ENCODE data around the gene ECE2.

ECE2 gene

GRCh38 chr3:184332370-184333090 lies 56.7 kb downstream of the ECE2 start:
- Histone ChIP-seq H3K36me3 (ENCODE audit: insufficient read depth) (peaks cover 33% of the 10 kb centered on the region; the same call in 1 of the 2 replicates), H3K27ac (peak overlapping the region; percentile 17; the same call in 1 of the 2 replicates), H3K4me3 (IDR thresholded peaks at IDR 0.05; ENCODE audit: insufficient read depth, low read depth, low read length) (no peak overlapping the region), H3K4me1 (ENCODE audit: low read depth, poor library complexity, severe bottlenecking) (peaks cover 3% of the 10 kb centered on the region), H3K27me3 (ENCODE audit: insufficient read depth, low read depth) (no peaks in the 10 kb centered on the region), H2AFZ (ENCODE audit: low read depth) (no peak overlapping the region), H3K4me2 (no peak overlapping the region), H4K20me1 (ENCODE audit: insufficient read depth) (peaks cover 3% of the 10 kb centered on the region; the same call in 1 of the 2 replicates), H3K79me2 (ENCODE audit: insufficient read depth, low read depth) (peaks cover 12% of the 10 kb centered on the region; the same call in 1 of the 2 replicates), H3K9ac (no peak overlapping the region)
- no peak for TF ChIP-seq CTCF (conservative IDR thresholded peaks at IDR 0.05; ENCODE audit: low read depth, low read length)

DNA sequence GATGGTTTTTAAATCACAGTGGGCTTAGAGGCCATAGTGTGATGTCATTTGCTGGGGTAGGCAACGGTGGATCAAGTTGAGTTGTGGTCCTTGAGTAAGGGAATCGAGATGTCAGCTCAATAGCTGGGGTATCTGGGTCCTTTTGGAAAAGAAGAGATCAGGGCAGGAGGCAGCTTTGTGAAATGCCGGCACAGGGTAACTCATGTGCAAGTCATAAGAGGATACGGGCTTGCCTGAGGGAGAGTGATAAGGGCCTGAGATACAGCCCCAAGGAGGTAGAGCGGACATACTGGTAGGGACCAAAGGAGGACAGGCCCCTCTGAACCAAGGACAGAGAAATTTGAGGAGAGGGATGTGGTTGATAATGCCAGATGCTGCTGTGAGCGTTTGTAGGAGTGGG lies 57.4 kb downstream of the ECE2 start:
- Histone ChIP-seq H3K9ac (no peak overlapping the region), H3K36me3 (ENCODE audit: insufficient read depth) (peaks cover 29% of the 10 kb centered on the region; the same call in 1 of the 2 replicates), H4K20me1 (ENCODE audit: insufficient read depth) (peaks cover 3% of the 10 kb centered on the region; the same call in 1 of the 2 replicates), H3K27me3 (ENCODE audit: insufficient read depth, low read depth) (no peaks in the 10 kb centered on the region), H3K4me1 (ENCODE audit: low read depth, poor library complexity, severe bottlenecking) (peaks cover 3% of the 10 kb centered on the region), H3K4me2 (no peak overlapping the region), H3K4me3 (IDR thresholded peaks at IDR 0.05; ENCODE audit: insufficient read depth, low read depth, low read length) (no peak overlapping the region), H3K79me2 (ENCODE audit: insufficient read depth, low read depth) (peaks cover 12% of the 10 kb centered on the region; the same call in 1 of the 2 replicates), H2AFZ (ENCODE audit: low read depth) (no peak overlapping the region), H3K27ac (peak overlapping the region; percentile 17; the same call in 1 of the 2 replicates)
- TF ChIP-seq CTCF (conservative IDR thresholded peaks at IDR 0.05; ENCODE audit: low read depth, low read length) = no peak

GRCh38 chr3:184333700-184334099 lies 57.9 kb downstream of the ECE2 start:
- Histone ChIP-seq H2AFZ (ENCODE audit: low read depth) (no peak overlapping the region), H3K9ac (no peak overlapping the region), H3K27me3 (ENCODE audit: insufficient read depth, low read depth) (no peaks in the 10 kb centered on the region), H3K4me3 (IDR thresholded peaks at IDR 0.05; ENCODE audit: insufficient read depth, low read depth, low read length) (no peak overlapping the region), H3K36me3 (ENCODE audit: insufficient read depth) (peaks cover 24% of the 10 kb centered on the region; the same call in 1 of the 2 replicates), H4K20me1 (ENCODE audit: insufficient read depth) (peaks cover 3% of the 10 kb centered on the region; the same call in 1 of the 2 replicates), H3K4me1 (ENCODE audit: low read depth, poor library complexity, severe bottlenecking) (peaks cover 3% of the 10 kb centered on the region), H3K4me2 (no peak overlapping the region), H3K27ac (peak overlapping the region; percentile 17; the same call in 1 of the 2 replicates), H3K79me2 (ENCODE audit: insufficient read depth, low read depth) (peaks cover 12% of the 10 kb centered on the region; the same call in 1 of the 2 replicates)
- no peak for TF ChIP-seq CTCF (conservative IDR thresholded peaks at IDR 0.05; ENCODE audit: low read depth, low read length)

GRCh38 chr3:184334470-184335158 lies 58.8 kb downstream of the ECE2 start:
- peaks cover 3% of the 10 kb centered on the region for H3K4me1 ChIP-seq (ENCODE audit: low read depth, poor library complexity, severe bottlenecking)
- peak overlapping the region; percentile 54; the same call in 1 of the 2 replicates for H3K27ac ChIP-seq
- peaks cover 15% of the 10 kb centered on the region; the same call in 1 of the 2 replicates for H3K36me3 ChIP-seq (ENCODE audit: insufficient read depth)
- H3K4me2 ChIP-seq = no peak overlapping the region
- H2AFZ ChIP-seq (ENCODE audit: low read depth) = no peak overlapping the region
- TF ChIP-seq CTCF (conservative IDR thresholded peaks at IDR 0.05; ENCODE audit: low read depth, low read length) = no peak
- H3K79me2 ChIP-seq (ENCODE audit: insufficient read depth, low read depth) = peaks cover 11% of the 10 kb centered on the region; the same call in 1 of the 2 replicates
- no peaks in the 10 kb centered on the region for H3K27me3 ChIP-seq (ENCODE audit: insufficient read depth, low read depth)
- no peak overlapping the region for H3K9ac ChIP-seq
- H3K4me3 ChIP-seq (IDR thresholded peaks at IDR 0.05; ENCODE audit: insufficient read depth, low read depth, low read length) = no peak overlapping the region
- peaks cover 3% of the 10 kb centered on the region; the same call in 1 of the 2 replicates for H4K20me1 ChIP-seq (ENCODE audit: insufficient read depth)

Data from KMS-11 (cell line).